ENCODE data around the gene ANLN. TPM values are rescaled to one million over a fixed set of nuclear protein-coding genes. Genes with fewer than 3 reads are reported as not detected.

ANLN gene
- total RNA-seq, 1 experiment from 2014 or later, result 78.9 TPM

DNA sequence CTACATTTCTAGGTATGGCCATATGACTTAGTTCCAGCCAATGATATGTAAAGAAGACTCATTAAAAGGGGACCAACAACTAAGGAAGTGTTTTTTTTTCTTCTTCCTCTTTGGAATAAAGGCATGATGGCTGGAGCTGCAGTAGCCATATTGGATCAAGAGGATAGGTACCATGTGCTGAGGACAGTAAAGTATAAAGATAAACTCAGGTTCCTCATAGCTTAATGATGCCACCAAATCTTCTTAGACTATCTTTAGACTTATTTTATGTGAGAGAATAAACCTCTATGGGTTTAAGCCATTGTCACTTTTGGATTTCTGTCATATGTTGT, 85.3 kb downstream of the ANLN start:
- H3K18ac ChIP-seq (ENCODE audit: insufficient read length, low read depth, low read length), result no peak overlapping the region
- no peak overlapping the region for H2AK5ac ChIP-seq (ENCODE audit: insufficient read length, low read length)
- Mint-ChIP-seq H3K27ac (no peak overlapping the region), H3K36me3 (ENCODE audit: insufficient read depth in 1 of 3, low read depth in 3 of 3) (no peaks in the 10 kb centered on the region), H3K9me3 (no peaks in the 10 kb centered on the region; a peak in 1 of 5 replicates), H3K27me3 (ENCODE audit: low read depth) (no peaks in the 10 kb centered on the region), H3K4me1 (0 out of 4 replicates have a peak, but pooled peaks cover 0 to 2% of the 10 kb centered on the region in 2 experiments), H3K4me3 (no peak overlapping the region)
- H4K8ac ChIP-seq (replicated peaks; ENCODE audit: insufficient read length, low read depth, low read length), result no peak overlapping the region
- H4K5ac ChIP-seq (ENCODE audit: insufficient read length, low read depth, low read length), result no peak overlapping the region
- no peak overlapping the region for H2BK15ac ChIP-seq (ENCODE audit: low read depth, low read length)
- no peak for TF ChIP-seq CTCF (conservative IDR thresholded peaks at IDR 0.05)
- H3K23ac ChIP-seq (ENCODE audit: insufficient read length, low read depth, low read length), result no peak overlapping the region
- H3K4me1 ChIP-seq (ENCODE audit: insufficient read depth, low read length), result no peaks in the 10 kb centered on the region
- H3K79me2 ChIP-seq (ENCODE audit: insufficient read depth, low read length), result no peaks in the 10 kb centered on the region
- H3K56ac ChIP-seq (ENCODE audit: insufficient read length, low read depth, low read length), result no peak overlapping the region
- no peaks in the 10 kb centered on the region for H3K23me2 ChIP-seq (ENCODE audit: insufficient read length, low read depth, low read length, poor library complexity, severe bottlenecking)
- H3K14ac ChIP-seq (ENCODE audit: insufficient read depth, low read length), result no peak overlapping the region
- no peak overlapping the region for H3T11ph ChIP-seq (ENCODE audit: low read length)
- H3K79me1 ChIP-seq (ENCODE audit: insufficient read depth, low read depth, low read length, poor library complexity, severe bottlenecking), result no peaks in the 10 kb centered on the region
- H2BK20ac ChIP-seq (ENCODE audit: low read depth, low read length, poor library complexity, severe bottlenecking), result no peak overlapping the region
- H2AFZ ChIP-seq (ENCODE audit: low read length), result no peak overlapping the region
- no peak overlapping the region for H3K9ac ChIP-seq (ENCODE audit: extremely low read depth, insufficient read length, low read length)
- no peak overlapping the region for H3K4ac ChIP-seq (ENCODE audit: low read depth, low read length)
- no peaks in the 10 kb centered on the region for H3K27me3 ChIP-seq (ENCODE audit: insufficient read depth, low read length)
- H3K9me3 ChIP-seq (ENCODE audit: control insufficient read depth, low read depth, low read length), result no peaks in the 10 kb centered on the region
- no peak overlapping the region for H2BK120ac ChIP-seq (ENCODE audit: low read depth, low read length, poor library complexity, severe bottlenecking)
- no peak overlapping the region for H4K91ac ChIP-seq (ENCODE audit: insufficient read length, low read depth, low read length)
- H3K4me2 ChIP-seq (ENCODE audit: insufficient read depth, insufficient read length, low read length), result no peak overlapping the region
- DNase-seq, result no peak
- H3K27ac ChIP-seq (ENCODE audit: insufficient read length, low read depth, low read length), result no peak overlapping the region
- H2BK5ac ChIP-seq (ENCODE audit: insufficient read length, low read length), result no peak overlapping the region
- H2BK12ac ChIP-seq (ENCODE audit: insufficient read length, low read depth, low read length), result no peak overlapping the region
- no peaks in the 10 kb centered on the region for H4K20me1 ChIP-seq (ENCODE audit: control insufficient read depth, insufficient read depth, insufficient read length)

Data from H9 (cell line).